Neuronal stem cell (in vitro differentiated cells): ENCODE measurements around the gene ARHGAP23.
A peak's percentile ranks its signal among the peaks of the same experiment; 100 is the strongest.

Source experiments
- DNase-seq: peaks from one replicate; pipeline ENCODE4 v3.0.0-alpha.2; 2013; ENCODE audit warnings: low spot score
- H2AFZ ChIP-seq: one replicate; pipeline ENCODE4 v1.6.1; 2013; ENCODE audit warnings: mild to moderate bottlenecking, low read length, inconsistent platforms
- H2AK5ac ChIP-seq: 2 replicates; pipeline ENCODE4 v1.6.1; 2013; ENCODE audit warnings: low read depth, mild to moderate bottlenecking, inconsistent platforms, low read length, moderate library complexity, mixed read lengths
- H2BK120ac ChIP-seq: 2 replicates; pipeline ENCODE4 v1.6.1; 2013; ENCODE audit warnings: low read depth, mild to moderate bottlenecking, inconsistent platforms, low read length, moderate library complexity, mixed read lengths
- H2BK12ac ChIP-seq: one replicate; pipeline ENCODE4 v1.6.1; 2013; ENCODE audit warnings: low read length, inconsistent platforms
- H2BK15ac ChIP-seq: 2 replicates; pipeline ENCODE4 v1.6.1; 2013; ENCODE audit warnings: mild to moderate bottlenecking, low read length, inconsistent platforms, mixed read lengths
- H2BK5ac ChIP-seq: one replicate; pipeline ENCODE4 v1.6.1; 2013; ENCODE audit warnings: inconsistent platforms, mild to moderate bottlenecking, low read length, moderate library complexity
- H3K14ac ChIP-seq: one replicate; pipeline ENCODE4 v1.6.1; 2013; ENCODE audit warnings: low read length, inconsistent platforms
- H3K18ac ChIP-seq: 2 replicates; pipeline ENCODE4 v1.6.1; 2013; ENCODE audit warnings: low read length, inconsistent platforms
- H3K23ac ChIP-seq: 2 replicates; pipeline ENCODE4 v1.6.1; 2013; ENCODE audit warnings: low read depth, mild to moderate bottlenecking, mixed read lengths, low read length, inconsistent platforms; ENCODE audit not compliant: poor library complexity
- H3K27ac ChIP-seq: replicated peaks from 3 replicates; pipeline ENCODE4 v1.5.1; 2013; ENCODE audit warnings: low read length, inconsistent platforms
- H3K27me3 ChIP-seq, 3 experiments: 2 replicates each; pipeline ENCODE4 v1.6.1; 2013; ENCODE audit warnings: low read length in 3 of 3, mild to moderate bottlenecking in 2 of 3, inconsistent platforms in 1 of 3, low read depth in 1 of 3, mixed read lengths in 1 of 3, moderate library complexity in 1 of 3; ENCODE audit not compliant: control insufficient read depth in 3 of 3, insufficient read depth in 3 of 3
- H3K36me3 ChIP-seq, 2 donors: replicated peaks in 1 of 2; 2 replicates each; pipeline ENCODE4 v1.6.1; 2013; ENCODE audit warnings: low read length in 2 of 2; ENCODE audit not compliant: control insufficient read depth in 2 of 2, insufficient read depth in 2 of 2
- H3K4ac ChIP-seq: 2 replicates; pipeline ENCODE4 v1.6.1; 2013; ENCODE audit warnings: inconsistent platforms, mild to moderate bottlenecking, low read length, moderate library complexity
- H3K4me1 ChIP-seq, 2 donors: 1 replicate in 1 of 2; 2 replicates in 1 of 2; pipeline ENCODE4 v1.6.1; 2013; ENCODE audit warnings: low read length in 2 of 2, low read depth in 1 of 2; ENCODE audit not compliant: control insufficient read depth in 2 of 2, insufficient read depth in 1 of 2
- H3K4me2 ChIP-seq: one replicate; pipeline ENCODE4 v1.6.1; 2013; ENCODE audit warnings: mild to moderate bottlenecking, low read length, inconsistent platforms; ENCODE audit not compliant: insufficient read depth, poor library complexity, severe bottlenecking
- H3K4me3 ChIP-seq, 2 donors: 2 replicates each; pipeline ENCODE4 v1.5.1; 2013; ENCODE audit warnings: low read length in 2 of 2, mild to moderate bottlenecking in 2 of 2, inconsistent platforms in 1 of 2, moderate library complexity in 1 of 2
- H3K79me1 ChIP-seq: one replicate; pipeline ENCODE4 v1.6.1; 2013; ENCODE audit warnings: low read depth, mild to moderate bottlenecking, inconsistent platforms, low read length, moderate library complexity
- H3K9ac ChIP-seq: one replicate; pipeline ENCODE4 v1.6.1; 2013; ENCODE audit warnings: mild to moderate bottlenecking, low read depth, low read length, inconsistent platforms; ENCODE audit not compliant: poor library complexity
- H3K9me3 ChIP-seq, 2 donors: replicated peaks in 1 of 2; 2 replicates each; pipeline versions ENCODE3 to v1.6.1; 2013; ENCODE audit warnings: low read length in 2 of 2, mild to moderate bottlenecking in 2 of 2, inconsistent platforms in 1 of 2, low read depth in 1 of 2, mixed read lengths in 1 of 2, moderate library complexity in 1 of 2; ENCODE audit not compliant: control insufficient read depth in 2 of 2, insufficient read depth in 1 of 2
- H4K8ac ChIP-seq: one replicate; pipeline ENCODE4 v1.6.1; 2013; ENCODE audit warnings: low read depth, mild to moderate bottlenecking, inconsistent platforms, low read length, moderate library complexity
- H4K91ac ChIP-seq: one replicate; pipeline ENCODE4 v1.6.1; 2013; ENCODE audit warnings: low read length, low read depth, mild to moderate bottlenecking, inconsistent platforms; ENCODE audit not compliant: poor library complexity
- WGBS, 2 donors: extraction: QIAGEN DNeasy Blood & Tissue Kit; methylation state at CpG; one replicate each; pipeline ENCODE4 v1.1.7; 2013; ENCODE audit warnings: missing lambda C conversion rate in 2 of 2, mixed read lengths in 1 of 2; ENCODE audit not compliant: insufficient read length in 2 of 2, insufficient replicate concordance in 1 of 2; ENCODE audit errors: extremely low coverage in 2 of 2; 5-methylcytosine and 5-hydroxymethylcytosine counted together

ARHGAP23 gene

DNA sequence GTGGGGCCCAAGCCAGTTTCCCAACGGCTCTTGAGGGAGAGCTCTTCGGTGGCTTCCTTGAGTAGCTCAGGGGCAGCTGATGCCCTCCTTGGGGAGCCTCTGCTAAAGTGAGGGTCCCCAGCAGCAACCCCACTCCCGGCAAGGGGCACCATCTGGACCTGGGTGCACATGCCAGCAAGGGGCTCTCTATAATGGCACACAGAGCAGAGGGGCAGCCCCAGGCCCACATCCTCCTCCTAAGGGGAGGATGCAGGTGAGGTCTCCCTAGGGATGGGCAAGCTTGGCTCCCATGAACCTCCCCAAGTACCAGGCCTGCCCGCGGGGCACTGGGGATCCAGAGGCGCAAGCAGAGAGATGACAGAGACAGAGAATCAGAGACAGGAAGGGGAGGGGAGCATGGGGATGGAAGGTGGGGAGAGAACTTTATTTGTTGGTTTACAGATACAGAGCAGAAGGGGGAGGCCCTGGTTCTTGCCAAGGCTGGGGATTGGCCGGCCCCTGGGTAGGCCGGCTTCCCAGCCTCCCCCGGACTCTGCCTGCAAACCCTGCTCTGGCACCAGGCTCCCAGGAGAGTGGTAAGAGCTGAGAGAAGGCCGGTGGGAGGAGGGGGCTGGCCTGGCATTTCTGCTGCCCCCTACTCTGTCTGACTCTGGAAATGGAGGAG lies 116.0 kb downstream of the ARHGAP23 start:
- Histone ChIP-seq H3K23ac (no peak overlapping the region), H3K9me3 (no peaks in the 10 kb centered on the region), H2BK5ac (peak overlapping the region; percentile 75), H3K4me1 (no peaks in the 10 kb centered on the region), H3K18ac (no peak overlapping the region), H2BK15ac (no peak overlapping the region), H3K4me3 (no peak overlapping the region), H4K91ac (no peak overlapping the region), H3K27ac (no peak overlapping the region), H3K36me3 (peaks cover 0 to 4% of the 10 kb centered on the region in 2 donors), H4K8ac (no peak overlapping the region), H3K14ac (no peak overlapping the region), H3K4ac (no peak overlapping the region), H3K79me1 (no peaks in the 10 kb centered on the region), H2AFZ (no peak overlapping the region), H3K27me3 (no peaks in the 10 kb centered on the region), H2AK5ac (no peak overlapping the region), H3K4me2 (no peak overlapping the region), H2BK120ac (no peak overlapping the region), H3K9ac (no peak overlapping the region), H2BK12ac (no peak overlapping the region)
- DNase-seq: no peak
- WGBS, 2 donors: no CpG with 5 or more reads among the region's 10 CpGs

DNA sequence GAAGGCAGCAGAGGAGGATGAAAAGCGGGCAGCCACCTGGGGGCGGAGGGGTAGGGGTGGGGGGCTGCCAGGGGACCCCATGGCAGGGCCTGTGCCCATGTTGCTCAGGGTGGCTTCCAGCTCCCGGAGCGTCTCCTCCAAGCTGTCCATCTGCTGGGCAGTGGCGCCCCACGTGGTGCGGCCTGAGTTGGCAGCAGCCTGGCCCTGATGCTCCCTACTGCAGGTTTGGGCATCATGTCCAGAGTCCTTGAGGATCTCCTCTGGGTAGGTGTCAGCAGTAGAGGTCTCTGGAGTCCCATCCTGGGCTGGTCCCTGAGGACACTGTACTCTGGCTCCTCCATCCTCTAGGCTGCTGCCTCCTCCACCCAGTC lies 116.6 kb downstream of the ARHGAP23 start:
- Histone ChIP-seq H3K18ac (no peak overlapping the region), H3K4me3 (no peak overlapping the region), H4K91ac (no peak overlapping the region), H3K36me3 (peaks cover 0 to 4% of the 10 kb centered on the region in 2 donors), H3K79me1 (no peaks in the 10 kb centered on the region), H3K27me3 (no peaks in the 10 kb centered on the region), H3K4me2 (no peak overlapping the region), H3K14ac (no peak overlapping the region), H2AK5ac (peak overlapping the region; percentile 88), H2BK5ac (no peak overlapping the region), H3K9me3 (no peaks in the 10 kb centered on the region), H2BK120ac (no peak overlapping the region), H3K23ac (no peak overlapping the region), H2BK15ac (no peak overlapping the region), H3K4ac (no peak overlapping the region), H4K8ac (no peak overlapping the region), H2BK12ac (no peak overlapping the region), H3K9ac (no peak overlapping the region), H2AFZ (no peak overlapping the region), H3K27ac (no peak overlapping the region), H3K4me1 (no peaks in the 10 kb centered on the region)
- WGBS, 2 donors: no CpG with 5 or more reads among the region's 7 CpGs
- DNase-seq: no peak

DNA sequence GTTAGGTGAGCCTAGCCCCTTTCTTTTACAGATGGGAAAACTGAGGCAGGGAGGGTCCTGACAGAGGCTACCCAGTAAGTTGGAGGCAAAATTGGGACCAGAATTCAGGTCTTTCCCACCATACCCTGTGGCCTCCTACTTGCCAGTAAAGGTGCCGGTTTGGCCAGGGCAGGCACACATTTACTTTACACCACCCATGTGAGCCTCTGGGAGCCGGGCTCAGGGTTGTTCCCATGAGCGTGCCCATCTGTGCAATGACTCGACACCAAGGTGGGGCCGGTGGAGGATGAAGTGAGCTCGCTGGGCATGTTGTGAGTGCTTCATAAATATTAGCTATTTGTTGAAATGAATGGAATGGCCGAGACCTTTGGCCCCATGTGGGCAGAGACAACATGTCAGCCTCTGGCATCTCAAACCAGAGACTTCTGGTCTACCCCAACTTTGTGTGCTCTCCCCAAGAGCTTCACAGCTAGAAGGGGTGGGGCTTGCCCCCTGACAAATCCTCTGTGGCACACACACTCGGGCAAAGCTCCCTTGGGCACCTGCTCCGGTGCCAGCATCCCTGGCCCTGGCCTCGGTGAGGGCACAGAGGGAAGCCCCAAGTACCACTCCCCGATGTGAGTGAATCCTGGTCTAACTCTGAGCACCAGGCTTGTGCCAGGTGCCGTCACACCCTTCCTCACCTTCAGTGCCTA lies 117.4 kb downstream of the ARHGAP23 start:
- no peak for DNase-seq

DNA sequence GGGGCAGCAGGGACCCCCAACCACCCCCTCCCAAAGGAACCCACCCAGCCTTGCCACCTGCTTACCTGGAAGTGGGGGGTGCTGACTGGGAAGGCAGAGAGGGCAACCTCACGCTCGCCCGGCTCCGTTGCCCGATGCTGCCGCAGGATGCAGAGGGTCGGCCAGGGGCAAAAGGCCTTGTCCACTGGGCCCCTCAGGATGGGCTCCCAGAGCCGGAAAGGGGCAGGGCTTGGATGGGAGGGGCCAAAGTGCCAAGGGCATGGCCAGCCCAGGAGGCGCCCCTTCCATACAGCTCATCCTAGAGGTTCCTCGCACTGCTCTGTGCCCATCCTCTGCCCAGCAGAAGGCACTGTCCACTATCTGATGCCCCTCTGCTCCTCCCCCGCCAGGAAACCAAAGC lies 118.1 kb downstream of the ARHGAP23 start:
- no peak overlapping the region for H2AK5ac ChIP-seq
- H2BK12ac ChIP-seq: no peak overlapping the region
- H3K4ac ChIP-seq: peak overlapping the region; percentile 42
- H2BK5ac ChIP-seq: no peak overlapping the region
- WGBS, 2 donors: no CpG with 5 or more reads among the region's 11 CpGs
- H3K9ac ChIP-seq: no peak overlapping the region
- DNase-seq: no peak
- no peaks in the 10 kb centered on the region for H3K79me1 ChIP-seq
- no peak overlapping the region for H4K91ac ChIP-seq
- H3K14ac ChIP-seq: no peak overlapping the region
- no peaks in the 10 kb centered on the region for H3K4me1 ChIP-seq
- no peak overlapping the region for H3K27ac ChIP-seq
- peak overlapping the region; percentile 58 for H3K18ac ChIP-seq
- no peak overlapping the region for H2BK15ac ChIP-seq
- no peak overlapping the region for H4K8ac ChIP-seq
- no peak overlapping the region for H3K23ac ChIP-seq
- H3K4me2 ChIP-seq: no peak overlapping the region
- no peak overlapping the region for H3K4me3 ChIP-seq
- peaks cover 4 to 10% of the 10 kb centered on the region in 2 donors for H3K36me3 ChIP-seq
- no peaks in the 10 kb centered on the region for H3K27me3 ChIP-seq
- H2BK120ac ChIP-seq: peak overlapping the region; percentile 24
- H3K9me3 ChIP-seq: no peaks in the 10 kb centered on the region
- H2AFZ ChIP-seq: no peak overlapping the region

More for the DNA sequence above, 117.4 kb downstream of the ARHGAP23 start:
- Histone ChIP-seq H3K14ac (no peak overlapping the region), H3K9ac (no peak overlapping the region), H3K4ac (no peak overlapping the region), H3K4me1 (no peaks in the 10 kb centered on the region), H2BK12ac (peak overlapping the region; percentile 58), H2AFZ (no peak overlapping the region), H2BK5ac (no peak overlapping the region), H4K91ac (no peak overlapping the region), H4K8ac (no peak overlapping the region), H3K9me3 (no peaks in the 10 kb centered on the region), H3K36me3 (peaks cover 1 to 6% of the 10 kb centered on the region in 2 donors), H3K23ac (no peak overlapping the region), H3K4me3 (no peak overlapping the region), H3K27me3 (no peaks in the 10 kb centered on the region), H3K79me1 (no peaks in the 10 kb centered on the region), H2BK120ac (peak overlapping the region; percentile 24), H3K27ac (no peak overlapping the region), H2AK5ac (no peak overlapping the region), H3K18ac (no peak overlapping the region), H3K4me2 (no peak overlapping the region), H2BK15ac (no peak overlapping the region)
- no CpG with 5 or more reads among the region's 12 CpGs for WGBS, 2 donors
